ENCODE results near the gene CBL. TPM values are rescaled to one million over a fixed set of nuclear protein-coding genes. Genes with fewer than 3 reads are reported as not detected.

CBL gene
- total RNA-seq, 1 experiment from 2014 or later: 45.6 TPM

DNA sequence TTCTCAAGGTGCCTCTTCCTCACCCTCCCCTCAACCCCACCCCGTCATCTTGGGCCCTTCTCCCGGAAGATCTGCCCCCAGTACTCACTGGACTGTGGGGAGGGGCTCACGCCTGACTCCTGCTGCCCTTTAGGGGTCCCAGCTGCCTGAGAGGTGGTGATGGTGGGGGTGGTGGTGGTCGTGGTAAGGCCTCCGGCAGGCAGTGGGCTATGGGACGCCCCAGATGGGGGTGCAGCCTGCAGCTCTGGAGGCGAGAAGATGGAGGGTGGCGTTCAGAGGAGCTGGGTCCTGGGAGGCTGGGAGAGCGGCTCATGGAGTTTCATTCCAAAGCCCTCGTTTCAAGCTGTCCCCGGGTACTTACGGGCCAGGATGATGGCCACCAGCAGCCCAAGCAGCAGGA is 139.5 kb downstream of the CBL start (continued):
- TF ChIP-seq, protein P1, sequence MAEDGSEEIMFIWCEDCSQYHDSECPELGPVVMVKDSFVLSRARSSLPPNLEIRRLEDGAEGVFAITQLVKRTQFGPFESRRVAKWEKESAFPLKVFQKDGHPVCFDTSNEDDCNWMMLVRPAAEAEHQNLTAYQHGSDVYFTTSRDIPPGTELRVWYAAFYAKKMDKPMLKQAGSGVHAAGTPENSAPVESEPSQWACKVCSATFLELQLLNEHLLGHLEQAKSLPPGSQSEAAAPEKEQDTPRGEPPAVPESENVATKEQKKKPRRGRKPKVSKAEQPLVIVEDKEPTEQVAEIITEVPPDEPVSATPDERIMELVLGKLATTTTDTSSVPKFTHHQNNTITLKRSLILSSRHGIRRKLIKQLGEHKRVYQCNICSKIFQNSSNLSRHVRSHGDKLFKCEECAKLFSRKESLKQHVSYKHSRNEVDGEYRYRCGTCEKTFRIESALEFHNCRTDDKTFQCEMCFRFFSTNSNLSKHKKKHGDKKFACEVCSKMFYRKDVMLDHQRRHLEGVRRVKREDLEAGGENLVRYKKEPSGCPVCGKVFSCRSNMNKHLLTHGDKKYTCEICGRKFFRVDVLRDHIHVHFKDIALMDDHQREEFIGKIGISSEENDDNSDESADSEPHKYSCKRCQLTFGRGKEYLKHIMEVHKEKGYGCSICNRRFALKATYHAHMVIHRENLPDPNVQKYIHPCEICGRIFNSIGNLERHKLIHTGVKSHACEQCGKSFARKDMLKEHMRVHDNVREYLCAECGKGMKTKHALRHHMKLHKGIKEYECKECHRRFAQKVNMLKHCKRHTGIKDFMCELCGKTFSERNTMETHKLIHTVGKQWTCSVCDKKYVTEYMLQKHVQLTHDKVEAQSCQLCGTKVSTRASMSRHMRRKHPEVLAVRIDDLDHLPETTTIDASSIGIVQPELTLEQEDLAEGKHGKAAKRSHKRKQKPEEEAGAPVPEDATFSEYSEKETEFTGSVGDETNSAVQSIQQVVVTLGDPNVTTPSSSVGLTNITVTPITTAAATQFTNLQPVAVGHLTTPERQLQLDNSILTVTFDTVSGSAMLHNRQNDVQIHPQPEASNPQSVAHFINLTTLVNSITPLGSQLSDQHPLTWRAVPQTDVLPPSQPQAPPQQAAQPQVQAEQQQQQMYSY (CRISPR knock-in tag; IDR thresholded peaks at IDR 0.05): no peak
- no peak for TF ChIP-seq CBFB (CRISPR knock-in tag; IDR thresholded peaks at IDR 0.05; ENCODE audit: low read depth)

DNA sequence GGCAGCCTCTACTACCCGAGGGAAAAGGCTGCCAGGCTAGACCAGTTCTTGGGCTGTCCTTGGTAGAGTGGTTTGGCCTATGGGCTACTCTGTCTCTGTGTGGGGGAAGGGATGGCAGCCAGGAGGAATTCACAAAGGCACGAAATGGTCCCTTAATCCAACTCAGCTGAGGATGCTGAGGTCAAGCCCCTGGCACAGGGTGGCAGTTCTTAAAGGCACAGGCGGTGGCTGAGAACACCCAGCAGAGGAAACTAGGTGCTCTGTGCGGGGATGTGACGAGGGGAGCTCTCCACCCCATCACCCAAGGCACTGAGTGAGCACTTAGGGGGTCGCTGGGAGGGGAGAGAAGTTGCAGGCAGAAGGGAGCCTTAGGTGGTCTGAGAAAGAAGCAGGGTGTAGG is 140.5 kb downstream of the CBL start, which contains the start of gene MFRP:
MFRP (minus strand) TSS at position 101 of the 400 bp plus-strand sequence. CDS start 192 bp downstream, outside the sequence.
- ChIA-PET POLR2A (no interaction called here), CTCF (interaction anchor here (0.9 to 10.4 kb wide), 2 partner anchors 9 to 32 kb away, joined by 4 to 262 read pairs; partner anchors contain the start of gene USP2)
- no peak for DNase-seq (ENCODE audit: low spot score)
- H3K27ac Mint-ChIP-seq: no peak within 1 kb of the TSS
- no peak within 1 kb of the TSS for H3K4me3 Mint-ChIP-seq
- H3K4me1 Mint-ChIP-seq: peaks cover 3% of the 10 kb centered on the region
- H3K36me3 Mint-ChIP-seq: no peaks in the 10 kb centered on the region
- no peak for ATAC-seq
- 0 out of 2 replicates have a peak, but pooled peaks cover 4% of the 10 kb centered on the region for H3K9me3 Mint-ChIP-seq
- H3K27me3 Mint-ChIP-seq (ENCODE audit: low read depth): peaks cover 66% of the 10 kb centered on the region
- TF ChIP-seq ZNF232 (CRISPR knock-in tag; IDR thresholded peaks at IDR 0.05) (no peak), FOXK1 (CRISPR knock-in tag; IDR thresholded peaks at IDR 0.05) (no peak), SMAD3 (CRISPR knock-in tag; IDR thresholded peaks at IDR 0.05; ENCODE audit: borderline replicate concordance) (no peak), TCF7 (CRISPR knock-in tag; IDR thresholded peaks at IDR 0.05; ENCODE audit: low read depth) (no peak), GRHL2 (CRISPR knock-in tag; IDR thresholded peaks at IDR 0.05; ENCODE audit: insufficient replicate concordance, severe bottlenecking) (no peak)
- TF ChIP-seq, protein P2, sequence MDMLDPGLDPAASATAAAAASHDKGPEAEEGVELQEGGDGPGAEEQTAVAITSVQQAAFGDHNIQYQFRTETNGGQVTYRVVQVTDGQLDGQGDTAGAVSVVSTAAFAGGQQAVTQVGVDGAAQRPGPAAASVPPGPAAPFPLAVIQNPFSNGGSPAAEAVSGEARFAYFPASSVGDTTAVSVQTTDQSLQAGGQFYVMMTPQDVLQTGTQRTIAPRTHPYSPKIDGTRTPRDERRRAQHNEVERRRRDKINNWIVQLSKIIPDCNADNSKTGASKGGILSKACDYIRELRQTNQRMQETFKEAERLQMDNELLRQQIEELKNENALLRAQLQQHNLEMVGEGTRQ (CRISPR knock-in tag; IDR thresholded peaks at IDR 0.05): no peak
- TF ChIP-seq, protein P3, sequence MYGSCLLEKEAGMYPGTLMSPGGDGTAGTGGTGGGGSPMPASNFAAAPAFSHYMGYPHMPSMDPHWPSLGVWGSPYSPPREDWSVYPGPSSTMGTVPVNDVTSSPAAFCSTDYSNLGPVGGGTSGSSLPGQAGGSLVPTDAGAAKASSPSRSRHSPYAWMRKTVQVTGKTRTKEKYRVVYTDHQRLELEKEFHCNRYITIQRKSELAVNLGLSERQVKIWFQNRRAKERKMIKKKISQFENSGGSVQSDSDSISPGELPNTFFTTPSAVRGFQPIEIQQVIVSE (CRISPR knock-in tag; IDR thresholded peaks at IDR 0.05; ENCODE audit: borderline replicate concordance): no peak
- TF ChIP-seq, protein P4, sequence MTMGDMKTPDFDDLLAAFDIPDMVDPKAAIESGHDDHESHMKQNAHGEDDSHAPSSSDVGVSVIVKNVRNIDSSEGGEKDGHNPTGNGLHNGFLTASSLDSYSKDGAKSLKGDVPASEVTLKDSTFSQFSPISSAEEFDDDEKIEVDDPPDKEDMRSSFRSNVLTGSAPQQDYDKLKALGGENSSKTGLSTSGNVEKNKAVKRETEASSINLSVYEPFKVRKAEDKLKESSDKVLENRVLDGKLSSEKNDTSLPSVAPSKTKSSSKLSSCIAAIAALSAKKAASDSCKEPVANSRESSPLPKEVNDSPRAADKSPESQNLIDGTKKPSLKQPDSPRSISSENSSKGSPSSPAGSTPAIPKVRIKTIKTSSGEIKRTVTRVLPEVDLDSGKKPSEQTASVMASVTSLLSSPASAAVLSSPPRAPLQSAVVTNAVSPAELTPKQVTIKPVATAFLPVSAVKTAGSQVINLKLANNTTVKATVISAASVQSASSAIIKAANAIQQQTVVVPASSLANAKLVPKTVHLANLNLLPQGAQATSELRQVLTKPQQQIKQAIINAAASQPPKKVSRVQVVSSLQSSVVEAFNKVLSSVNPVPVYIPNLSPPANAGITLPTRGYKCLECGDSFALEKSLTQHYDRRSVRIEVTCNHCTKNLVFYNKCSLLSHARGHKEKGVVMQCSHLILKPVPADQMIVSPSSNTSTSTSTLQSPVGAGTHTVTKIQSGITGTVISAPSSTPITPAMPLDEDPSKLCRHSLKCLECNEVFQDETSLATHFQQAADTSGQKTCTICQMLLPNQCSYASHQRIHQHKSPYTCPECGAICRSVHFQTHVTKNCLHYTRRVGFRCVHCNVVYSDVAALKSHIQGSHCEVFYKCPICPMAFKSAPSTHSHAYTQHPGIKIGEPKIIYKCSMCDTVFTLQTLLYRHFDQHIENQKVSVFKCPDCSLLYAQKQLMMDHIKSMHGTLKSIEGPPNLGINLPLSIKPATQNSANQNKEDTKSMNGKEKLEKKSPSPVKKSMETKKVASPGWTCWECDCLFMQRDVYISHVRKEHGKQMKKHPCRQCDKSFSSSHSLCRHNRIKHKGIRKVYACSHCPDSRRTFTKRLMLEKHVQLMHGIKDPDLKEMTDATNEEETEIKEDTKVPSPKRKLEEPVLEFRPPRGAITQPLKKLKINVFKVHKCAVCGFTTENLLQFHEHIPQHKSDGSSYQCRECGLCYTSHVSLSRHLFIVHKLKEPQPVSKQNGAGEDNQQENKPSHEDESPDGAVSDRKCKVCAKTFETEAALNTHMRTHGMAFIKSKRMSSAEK (CRISPR knock-in tag; IDR thresholded peaks at IDR 0.05; ENCODE audit: borderline replicate concordance): no peak
- TF ChIP-seq, protein P5, sequence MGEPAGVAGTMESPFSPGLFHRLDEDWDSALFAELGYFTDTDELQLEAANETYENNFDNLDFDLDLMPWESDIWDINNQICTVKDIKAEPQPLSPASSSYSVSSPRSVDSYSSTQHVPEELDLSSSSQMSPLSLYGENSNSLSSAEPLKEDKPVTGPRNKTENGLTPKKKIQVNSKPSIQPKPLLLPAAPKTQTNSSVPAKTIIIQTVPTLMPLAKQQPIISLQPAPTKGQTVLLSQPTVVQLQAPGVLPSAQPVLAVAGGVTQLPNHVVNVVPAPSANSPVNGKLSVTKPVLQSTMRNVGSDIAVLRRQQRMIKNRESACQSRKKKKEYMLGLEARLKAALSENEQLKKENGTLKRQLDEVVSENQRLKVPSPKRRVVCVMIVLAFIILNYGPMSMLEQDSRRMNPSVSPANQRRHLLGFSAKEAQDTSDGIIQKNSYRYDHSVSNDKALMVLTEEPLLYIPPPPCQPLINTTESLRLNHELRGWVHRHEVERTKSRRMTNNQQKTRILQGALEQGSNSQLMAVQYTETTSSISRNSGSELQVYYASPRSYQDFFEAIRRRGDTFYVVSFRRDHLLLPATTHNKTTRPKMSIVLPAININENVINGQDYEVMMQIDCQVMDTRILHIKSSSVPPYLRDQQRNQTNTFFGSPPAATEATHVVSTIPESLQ (CRISPR knock-in tag; IDR thresholded peaks at IDR 0.05): no peak
- TF ChIP-seq, protein P6, sequence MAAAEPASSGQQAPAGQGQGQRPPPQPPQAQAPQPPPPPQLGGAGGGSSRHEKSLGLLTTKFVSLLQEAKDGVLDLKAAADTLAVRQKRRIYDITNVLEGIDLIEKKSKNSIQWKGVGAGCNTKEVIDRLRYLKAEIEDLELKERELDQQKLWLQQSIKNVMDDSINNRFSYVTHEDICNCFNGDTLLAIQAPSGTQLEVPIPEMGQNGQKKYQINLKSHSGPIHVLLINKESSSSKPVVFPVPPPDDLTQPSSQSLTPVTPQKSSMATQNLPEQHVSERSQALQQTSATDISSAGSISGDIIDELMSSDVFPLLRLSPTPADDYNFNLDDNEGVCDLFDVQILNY (CRISPR knock-in tag; IDR thresholded peaks at IDR 0.05): no peak
